ENCODE data around the gene DSCAML1.

DNA sequence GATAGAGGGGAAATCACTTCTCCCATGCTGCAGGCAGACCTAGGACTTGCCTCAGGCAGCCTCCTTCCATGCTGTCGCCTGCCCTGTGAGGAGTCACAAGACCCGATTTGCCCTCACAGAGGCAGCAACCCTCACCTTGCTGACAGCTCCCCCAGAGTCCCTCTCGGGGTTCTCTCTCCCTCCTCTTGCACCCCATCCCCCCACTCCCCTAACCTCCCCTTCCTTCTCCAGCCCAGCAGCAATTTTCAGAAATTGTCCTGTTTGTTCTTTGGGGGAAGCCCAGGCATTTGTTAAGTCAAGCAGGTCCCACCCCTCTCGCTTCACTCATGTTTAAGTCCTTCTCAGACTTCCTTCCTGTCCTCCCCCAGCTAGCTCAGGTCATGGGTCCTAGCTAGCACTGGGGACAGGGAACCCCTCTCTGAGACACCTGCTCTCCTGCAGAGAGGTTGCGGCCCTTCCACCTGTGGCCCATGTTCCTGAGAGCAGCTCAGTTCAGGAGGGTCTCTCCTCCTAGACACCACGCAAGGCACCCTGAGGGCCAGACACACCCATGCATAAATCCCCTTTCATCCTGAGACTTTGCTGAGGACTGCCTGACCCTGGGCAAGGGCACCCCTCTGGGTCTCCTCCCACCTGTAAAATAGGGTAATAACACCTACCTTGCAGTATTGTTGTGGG is 33.8 kb upstream of the DSCAML1 start:
- TF ChIP-seq, protein P1, sequence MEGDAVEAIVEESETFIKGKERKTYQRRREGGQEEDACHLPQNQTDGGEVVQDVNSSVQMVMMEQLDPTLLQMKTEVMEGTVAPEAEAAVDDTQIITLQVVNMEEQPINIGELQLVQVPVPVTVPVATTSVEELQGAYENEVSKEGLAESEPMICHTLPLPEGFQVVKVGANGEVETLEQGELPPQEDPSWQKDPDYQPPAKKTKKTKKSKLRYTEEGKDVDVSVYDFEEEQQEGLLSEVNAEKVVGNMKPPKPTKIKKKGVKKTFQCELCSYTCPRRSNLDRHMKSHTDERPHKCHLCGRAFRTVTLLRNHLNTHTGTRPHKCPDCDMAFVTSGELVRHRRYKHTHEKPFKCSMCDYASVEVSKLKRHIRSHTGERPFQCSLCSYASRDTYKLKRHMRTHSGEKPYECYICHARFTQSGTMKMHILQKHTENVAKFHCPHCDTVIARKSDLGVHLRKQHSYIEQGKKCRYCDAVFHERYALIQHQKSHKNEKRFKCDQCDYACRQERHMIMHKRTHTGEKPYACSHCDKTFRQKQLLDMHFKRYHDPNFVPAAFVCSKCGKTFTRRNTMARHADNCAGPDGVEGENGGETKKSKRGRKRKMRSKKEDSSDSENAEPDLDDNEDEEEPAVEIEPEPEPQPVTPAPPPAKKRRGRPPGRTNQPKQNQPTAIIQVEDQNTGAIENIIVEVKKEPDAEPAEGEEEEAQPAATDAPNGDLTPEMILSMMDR (IDR thresholded peaks at IDR 0.05; ENCODE audit: control extremely low read depth in 1 of 3, insufficient read depth in 1 of 3, low read depth in 1 of 3, low read length in 3 of 3): no peak
- TF ChIP-seq POLR2A (IDR thresholded peaks at IDR 0.05; ENCODE audit: control extremely low read depth in 1 of 2, low read depth in 2 of 2, low read length in 2 of 2): no peak

All from H1 (cell line).